ENCODE measurements around the gene PAFAH1B2. TPM values are rescaled to one million over a fixed set of nuclear protein-coding genes. Genes with fewer than 3 reads are reported as not detected.

Gene PAFAH1B2
- total and polyA plus RNA-seq, 2 of the 8 experiments (the other 6 are each of a cell fraction or from before 2014, with no cell fraction given): 38.2 to 161 TPM

DNA sequence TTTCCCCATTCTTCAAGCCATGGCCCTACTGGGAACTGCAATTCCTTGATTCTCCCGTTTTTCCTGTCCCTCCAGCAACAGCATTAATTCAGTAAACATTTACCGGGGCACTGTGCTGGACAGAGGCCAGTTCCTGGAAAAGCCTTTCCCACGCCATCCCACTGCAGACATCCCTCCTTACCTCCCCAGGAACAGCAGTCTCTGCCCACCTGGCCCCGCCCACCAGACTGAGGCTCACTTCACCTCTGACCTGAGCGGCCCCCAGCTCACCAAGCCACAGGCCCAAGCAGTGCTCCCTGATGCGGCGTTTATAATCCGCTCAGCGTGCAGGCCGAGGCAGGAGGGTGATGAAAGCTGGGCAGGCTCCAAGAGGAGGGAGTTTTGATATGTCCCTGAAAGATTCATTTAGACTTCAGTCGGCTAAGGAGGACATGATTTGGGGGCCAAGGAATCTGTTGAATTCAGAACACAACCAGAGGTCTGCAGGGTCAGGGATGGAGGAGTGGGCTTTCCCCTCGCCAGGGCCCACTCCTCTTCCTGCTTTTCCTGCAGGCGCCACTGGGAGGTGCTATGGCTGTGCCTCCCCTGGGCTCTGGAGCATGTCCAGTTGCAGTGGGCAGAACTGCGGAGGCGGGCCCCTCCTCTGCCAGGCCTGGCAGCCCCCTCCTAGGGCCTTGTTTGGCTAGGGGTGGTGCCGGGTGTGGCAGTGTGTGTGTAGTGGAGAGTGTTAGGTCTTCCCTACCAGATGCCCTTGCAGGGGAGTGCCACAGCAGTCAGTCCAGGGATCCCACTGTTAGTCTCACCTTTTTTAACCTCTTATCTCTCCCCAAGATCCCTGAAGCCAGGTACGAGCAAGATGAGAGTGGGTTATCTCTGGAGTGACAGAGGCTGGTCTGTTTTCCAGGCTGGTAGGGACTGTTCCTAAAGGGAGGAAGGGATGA is 53.7 kb downstream of the PAFAH1B2 start:
- Histone ChIP-seq H2AFZ (ENCODE audit: low read length) (no peak overlapping the region), H3K27ac (ENCODE audit: low read depth, low read length) (0 out of 2 replicates have a peak overlapping the region, but pooled peaks have one; percentile 24), H3K18ac (ENCODE audit: extremely low read depth, low read length) (no peak overlapping the region), H3K27me3 (replicated peaks in 1 of 4; ENCODE audit: control insufficient read depth in 3 of 4, extremely low read depth in 1 of 4, insufficient read depth in 3 of 4, low read length in 3 of 4) (no peaks in the 10 kb centered on the region; a peak in 1 of 7 replicates), H4K8ac (ENCODE audit: extremely low read depth, insufficient read depth, low read length) (no peak overlapping the region), H2BK120ac (replicated peaks; ENCODE audit: low read depth, low read length) (no peak overlapping the region), H4K20me1 (replicated peaks in 1 of 2; ENCODE audit: control insufficient read depth in 1 of 2, insufficient read depth in 2 of 2, low read length in 2 of 2) (peaks cover 2% of the 10 kb centered on the region in 2 experiments), H2BK12ac (ENCODE audit: low read depth, low read length) (peak overlapping the region; percentile 99), H3K23me2 (ENCODE audit: low read depth, low read length) (peaks cover 6% of the 10 kb centered on the region; the same call in 1 of the 2 replicates), H3K9ac (replicated peaks in 1 of 4; ENCODE audit: extremely low read depth in 1 of 4, low read depth in 3 of 4, low read length in 3 of 4) (peak overlapping the region in 3 of 4 experiments; percentile 40 to 73 (median 51); a peak in 3 of 7 replicates), H3K56ac (replicated peaks; ENCODE audit: insufficient read length, low read depth, low read length) (peak overlapping the region; percentile 3), H3K36me3 (ENCODE audit: control insufficient read depth in 2 of 4, insufficient read depth in 4 of 4, low read length in 3 of 4) (peaks cover 0 to under 1% (median 0%) of the 10 kb centered on the region in 4 experiments; a peak in 1 of 8 replicates), H3K14ac (ENCODE audit: insufficient read length) (no peak overlapping the region), H3K4me1 (replicated peaks in 1 of 4; ENCODE audit: control insufficient read depth in 3 of 4, insufficient read depth in 4 of 4, low read length in 3 of 4) (peaks cover 7 to 32% (median 28%) of the 10 kb centered on the region in 4 experiments), H4K5ac (ENCODE audit: insufficient read length, low read depth, low read length) (no peak overlapping the region), H3K23ac (ENCODE audit: insufficient read length) (no peak overlapping the region), H3K79me2 (ENCODE audit: control insufficient read depth in 1 of 2, insufficient read depth in 2 of 2, low read length in 2 of 2) (peaks cover 0 to 14% of the 10 kb centered on the region in 2 experiments; a peak in 1 of 4 replicates), H3K4me3 (ENCODE audit: extremely low read depth in 1 of 4, insufficient read depth in 2 of 4, low read depth in 3 of 4, low read length in 4 of 4) (peak overlapping the region in 1 of 4 experiments; percentile 58; a peak in 1 of 8 replicates), H3K79me1 (ENCODE audit: low read depth, low read length) (no peaks in the 10 kb centered on the region; the same call in 1 of the 2 replicates), H2AK5ac (ENCODE audit: low read depth, low read length) (peak overlapping the region; percentile 47), H2BK15ac (ENCODE audit: low read length) (peak overlapping the region; percentile 84), H3K9me3 (ENCODE audit: insufficient read depth in 2 of 2, low read depth in 1 of 2, low read length in 1 of 2) (no peaks in the 10 kb centered on the region), H4K91ac (replicated peaks; ENCODE audit: insufficient read length, low read length) (no peak overlapping the region), H3K4ac (replicated peaks; ENCODE audit: insufficient read length, low read depth, low read length) (no peak overlapping the region), H3K4me2 (ENCODE audit: insufficient read depth in 1 of 2, low read depth in 2 of 2, low read length in 2 of 2) (peak overlapping the region in 1 of 2 experiments; percentile 67; a peak in 1 of 4 replicates), H2BK5ac (ENCODE audit: low read depth, low read length) (peak overlapping the region; percentile 6), H2BK20ac (ENCODE audit: low read length) (0 out of 2 replicates have a peak overlapping the region, but pooled peaks have one; percentile 43)
- WGBS, 2 experiments (ENCODE audit: extremely low coverage in 1 of 2, insufficient coverage in 1 of 2, insufficient read length in 1 of 2, insufficient replicate concordance in 2 of 2, low coverage in 1 of 2, low lambda C conversion rate in 2 of 2, missing lambda C conversion rate in 1 of 2): 67% methylated on average over 15 of the region's 17 CpGs; no CpG with 5 or more reads in 1 of the 2 experiments
- DNase-seq (ENCODE audit: low read depth in 1 of 2, low spot score in 2 of 2) (peak; percentile 77 to 94), FAIRE-seq (peak; percentile 76)
- POLR2A ChIA-PET (ENCODE audit: partially characterized antibody): interaction anchor here (0.7 to 10.3 kb wide), 8 partner anchors 14 to 54 kb away, joined by 3 to 153 read pairs (median 7); partner anchors contain the start of genes PAFAH1B2, PCSK7 and SIDT2
- CTCF ChIA-PET (ENCODE audit: partially characterized antibody): interaction anchor here (0.9 to 18.7 kb wide), 8 partner anchors 8 to 357 kb away, joined by 3 to 449 read pairs (median 4); partner anchors contain the start of genes PCSK7, RNF214 and SIDT2
- TF ChIP-seq SIRT6 (IDR thresholded peaks at IDR 0.05; ENCODE audit: low read length) (no peak), POU5F1 (IDR thresholded peaks at IDR 0.05; ENCODE audit: low read depth, low read length) (no peak), POLR2A (IDR thresholded peaks at IDR 0.05; ENCODE audit: control extremely low read depth in 1 of 2, low read depth in 2 of 2, low read length in 2 of 2) (peak in 1 of 2 experiments; percentile 77; a peak in 2 of 3 replicates), POLR2AphosphoS5 (IDR thresholded peaks at IDR 0.05; ENCODE audit: low read depth, low read length) (peak; percentile 30), KDM5A (IDR thresholded peaks at IDR 0.05; ENCODE audit: low read length) (no peak)
- TF ChIP-seq, protein P1, sequence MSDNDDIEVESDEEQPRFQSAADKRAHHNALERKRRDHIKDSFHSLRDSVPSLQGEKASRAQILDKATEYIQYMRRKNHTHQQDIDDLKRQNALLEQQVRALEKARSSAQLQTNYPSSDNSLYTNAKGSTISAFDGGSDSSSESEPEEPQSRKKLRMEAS (IDR thresholded peaks at IDR 0.05): no peak
- TF ChIP-seq, protein P2, sequence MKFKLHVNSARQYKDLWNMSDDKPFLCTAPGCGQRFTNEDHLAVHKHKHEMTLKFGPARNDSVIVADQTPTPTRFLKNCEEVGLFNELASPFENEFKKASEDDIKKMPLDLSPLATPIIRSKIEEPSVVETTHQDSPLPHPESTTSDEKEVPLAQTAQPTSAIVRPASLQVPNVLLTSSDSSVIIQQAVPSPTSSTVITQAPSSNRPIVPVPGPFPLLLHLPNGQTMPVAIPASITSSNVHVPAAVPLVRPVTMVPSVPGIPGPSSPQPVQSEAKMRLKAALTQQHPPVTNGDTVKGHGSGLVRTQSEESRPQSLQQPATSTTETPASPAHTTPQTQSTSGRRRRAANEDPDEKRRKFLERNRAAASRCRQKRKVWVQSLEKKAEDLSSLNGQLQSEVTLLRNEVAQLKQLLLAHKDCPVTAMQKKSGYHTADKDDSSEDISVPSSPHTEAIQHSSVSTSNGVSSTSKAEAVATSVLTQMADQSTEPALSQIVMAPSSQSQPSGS (IDR thresholded peaks at IDR 0.05; ENCODE audit: low read length): 0 out of 2 replicates have a peak, but pooled peaks have one; percentile 60
- TF ChIP-seq, protein P3, sequence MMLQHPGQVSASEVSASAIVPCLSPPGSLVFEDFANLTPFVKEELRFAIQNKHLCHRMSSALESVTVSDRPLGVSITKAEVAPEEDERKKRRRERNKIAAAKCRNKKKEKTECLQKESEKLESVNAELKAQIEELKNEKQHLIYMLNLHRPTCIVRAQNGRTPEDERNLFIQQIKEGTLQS (IDR thresholded peaks at IDR 0.05; ENCODE audit: insufficient read depth, low read depth, low read length): no peak

Measured in H1 (cell line).